ENCODE data around the gene OSTF1.

The OSTF1 gene

DNA sequence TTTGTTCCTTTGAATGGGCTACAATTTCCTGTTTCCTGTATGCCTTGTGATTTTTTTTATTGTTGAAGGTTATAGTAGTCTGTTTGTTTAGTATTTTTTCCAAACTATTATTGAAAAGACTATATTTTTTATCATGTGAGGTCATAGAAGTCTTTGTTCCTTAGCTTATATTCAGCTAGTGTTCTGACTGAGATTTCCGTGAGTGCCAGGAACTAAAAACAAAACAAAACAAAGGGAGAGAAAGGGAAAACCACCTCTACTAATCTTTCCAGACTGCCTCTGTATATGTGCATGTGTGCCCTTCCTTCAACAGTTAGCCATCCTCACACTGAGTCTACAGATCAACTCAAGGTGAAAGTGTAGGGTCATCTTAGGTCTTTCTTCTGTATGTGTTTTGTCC lies 79.0 kb downstream of the OSTF1 start:
- DNase-seq (ENCODE audit: low read depth) = no peak

DNA sequence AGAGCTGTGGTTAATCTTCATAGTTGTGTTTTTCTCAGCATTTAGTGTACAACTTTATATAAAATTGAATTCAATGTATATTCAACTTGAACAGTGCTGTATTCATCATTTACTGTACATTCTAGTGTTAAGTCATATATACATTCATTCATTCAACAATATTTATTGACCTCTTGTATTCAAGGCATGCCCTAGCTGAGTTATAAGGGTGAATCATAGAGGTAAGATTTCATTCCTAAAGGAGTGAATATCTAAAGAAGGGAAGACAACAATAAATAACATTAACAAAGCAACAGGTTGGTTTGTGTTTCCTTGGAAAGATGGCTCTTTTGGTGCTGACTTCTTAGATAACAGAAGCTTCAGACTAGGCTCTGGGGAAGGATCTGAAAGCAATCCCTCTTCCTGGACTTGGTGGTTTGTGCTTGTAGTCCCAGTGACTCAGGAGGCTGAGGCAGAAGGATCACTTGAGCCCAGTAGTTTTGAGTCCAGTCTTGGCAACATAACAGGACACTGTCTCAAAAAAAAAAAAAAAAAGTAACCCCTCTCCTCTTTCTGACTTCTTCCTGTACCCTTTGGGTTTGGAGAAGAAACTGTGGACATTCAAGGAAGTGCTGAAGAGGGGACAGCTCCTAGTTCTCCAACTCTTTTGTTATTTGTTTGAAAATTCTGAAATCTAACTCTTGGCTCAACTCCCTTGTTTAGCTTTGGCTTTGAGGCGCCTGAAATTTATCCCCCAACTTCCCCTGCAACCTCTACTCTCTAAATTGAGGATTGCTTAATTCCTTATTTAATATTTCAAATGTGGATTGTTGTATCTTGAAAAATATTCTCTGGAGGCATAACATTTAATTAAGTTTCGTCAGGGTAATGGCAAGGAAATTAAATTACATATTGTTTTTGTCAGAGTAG lies 80.2 kb downstream of the OSTF1 start:
- no peak for DNase-seq (ENCODE audit: low read depth)

DNA sequence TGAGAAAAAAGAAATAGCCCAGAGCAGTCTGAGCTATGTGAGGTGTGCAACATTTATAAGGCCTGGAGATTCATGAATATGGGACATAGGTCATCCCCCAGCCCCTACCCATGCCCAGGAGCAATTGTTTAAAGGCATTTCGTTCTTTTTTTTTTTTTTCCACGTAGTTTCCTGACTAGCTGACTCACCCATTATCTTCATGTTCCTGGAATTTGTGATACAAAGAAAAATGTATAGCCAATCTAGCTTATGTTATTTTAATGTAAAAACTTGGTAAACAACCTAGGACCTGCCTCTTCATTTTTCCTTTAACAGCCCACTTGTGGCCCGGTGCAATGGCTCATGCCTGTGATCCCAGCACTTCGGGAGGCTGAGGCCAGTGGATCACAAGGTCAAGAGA lies 81.3 kb downstream of the OSTF1 start:
- DNase-seq (ENCODE audit: low read depth) = no peak

DNA sequence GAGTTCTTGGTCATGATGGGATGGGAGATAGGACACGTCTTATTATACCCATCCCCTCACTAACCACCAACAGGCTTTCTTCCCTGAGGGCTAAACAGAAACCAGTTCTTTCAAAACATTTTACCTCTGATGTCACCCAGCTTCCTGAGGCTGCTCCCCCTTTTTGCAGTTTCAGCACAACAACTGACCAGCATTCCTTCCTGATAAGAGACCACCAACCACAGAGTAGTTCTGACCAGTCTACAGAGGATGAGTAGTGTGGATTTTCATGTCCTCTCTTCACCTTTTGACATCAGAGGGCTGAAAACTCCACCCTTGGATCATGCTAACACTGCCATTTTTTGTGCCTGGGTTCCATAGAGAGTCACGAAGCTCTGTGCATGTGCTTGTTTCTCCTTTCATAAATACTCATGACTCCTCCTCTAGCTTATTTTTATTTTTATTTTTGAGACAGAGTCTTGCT lies 82.6 kb downstream of the OSTF1 start:
- DNase-seq (ENCODE audit: low read depth) = no peak

DNA sequence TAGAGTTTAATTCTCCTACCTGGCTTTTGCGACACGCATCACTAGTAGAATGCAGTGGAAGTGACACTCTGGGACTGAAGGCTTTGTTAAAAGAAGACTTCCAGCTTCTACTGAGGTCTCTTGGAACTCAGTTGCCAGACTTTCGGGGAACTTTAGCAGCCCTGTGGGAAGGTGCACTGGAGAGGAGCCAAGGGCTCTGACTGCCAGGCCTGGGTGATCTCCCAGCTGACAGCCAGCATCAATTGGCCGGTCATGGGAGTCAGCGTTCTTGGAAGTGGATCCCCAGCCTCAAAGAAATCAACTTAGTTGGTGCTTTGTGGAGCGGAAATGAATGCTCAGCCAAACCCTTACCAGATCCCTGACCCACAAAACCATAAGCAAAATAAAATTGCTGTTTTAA lies 87.1 kb downstream of the OSTF1 start:
- DNase-seq (ENCODE audit: low read depth) = no peak

DNA sequence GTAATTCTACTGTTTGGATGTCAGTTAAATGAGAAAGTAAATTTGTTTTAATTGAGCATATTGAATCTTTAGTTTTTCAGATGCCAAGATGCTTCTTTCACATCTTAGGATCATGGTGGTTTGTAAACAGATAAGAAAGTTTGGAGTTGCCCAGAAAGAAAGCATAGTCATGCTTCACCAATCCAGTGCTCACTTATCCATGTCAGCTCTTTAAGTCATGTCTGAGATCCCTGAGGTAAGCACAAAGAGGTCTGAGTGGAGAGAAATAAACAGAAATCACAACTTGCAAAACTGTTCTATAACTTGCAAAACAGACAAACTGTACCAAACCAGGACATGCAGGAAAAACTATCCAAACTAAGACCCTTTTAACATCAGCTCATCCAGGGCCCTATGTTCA lies 87.7 kb downstream of the OSTF1 start:
- no peak for DNase-seq (ENCODE audit: low read depth)

DNA sequence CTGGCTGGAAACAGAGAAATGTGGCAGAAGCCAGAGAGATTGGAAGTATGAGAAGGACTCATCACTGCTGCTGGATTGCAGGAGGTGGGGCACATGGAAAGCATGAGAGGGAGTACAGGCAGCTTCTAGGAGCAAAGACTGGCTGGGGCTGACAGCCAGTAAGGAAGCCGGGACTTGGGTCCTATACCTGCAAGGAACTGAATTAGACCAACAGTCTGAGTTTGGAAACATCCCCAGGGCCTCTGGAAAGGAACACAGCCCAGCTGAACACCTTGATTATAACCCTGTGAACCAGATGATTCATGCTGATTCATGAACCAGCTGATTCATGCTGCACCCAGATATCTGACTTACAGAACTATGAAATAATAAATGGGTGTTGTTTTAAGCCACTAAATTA lies 93.4 kb downstream of the OSTF1 start:
- no peak for DNase-seq (ENCODE audit: low read depth)

DNA sequence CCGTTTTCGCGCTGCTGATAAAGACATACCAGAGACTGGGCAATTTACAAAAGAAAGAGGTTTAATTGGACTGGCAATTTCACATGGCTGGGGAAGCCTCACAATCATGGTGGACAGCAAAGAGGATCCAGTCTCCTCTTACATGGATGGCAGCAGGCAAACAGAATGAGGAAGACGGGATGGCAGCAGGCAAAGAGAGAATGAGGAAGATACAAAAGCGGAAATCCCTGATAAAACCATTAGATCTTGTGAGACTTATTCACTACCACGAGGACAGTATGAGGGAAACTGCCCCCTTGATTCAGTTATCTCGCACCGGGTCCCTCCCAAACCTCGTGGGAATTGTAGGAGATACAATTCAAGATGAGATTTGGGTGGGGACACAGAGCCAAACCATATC lies 95.0 kb downstream of the OSTF1 start:
- no peak for DNase-seq (ENCODE audit: low read depth)

DNA sequence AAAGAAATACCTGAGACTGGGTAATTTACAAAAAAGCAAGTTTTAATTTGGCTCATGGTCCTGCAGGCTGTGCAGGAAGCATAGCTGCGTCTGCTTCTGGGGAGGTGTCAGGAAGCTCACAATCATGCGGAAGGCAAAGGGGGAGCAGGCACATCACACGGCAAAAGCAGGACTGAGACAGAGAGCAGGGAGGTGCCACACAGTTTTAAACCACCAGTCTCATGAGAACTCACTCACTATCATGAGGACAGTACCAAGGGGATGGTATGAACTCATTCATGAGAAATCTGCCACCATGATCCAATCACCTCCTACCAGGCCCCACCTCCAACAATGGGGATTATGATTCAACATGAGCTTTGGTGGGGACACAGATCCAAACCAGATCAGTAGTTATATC lies 96.2 kb downstream of the OSTF1 start:
- no peak for DNase-seq (ENCODE audit: low read depth)

DNA sequence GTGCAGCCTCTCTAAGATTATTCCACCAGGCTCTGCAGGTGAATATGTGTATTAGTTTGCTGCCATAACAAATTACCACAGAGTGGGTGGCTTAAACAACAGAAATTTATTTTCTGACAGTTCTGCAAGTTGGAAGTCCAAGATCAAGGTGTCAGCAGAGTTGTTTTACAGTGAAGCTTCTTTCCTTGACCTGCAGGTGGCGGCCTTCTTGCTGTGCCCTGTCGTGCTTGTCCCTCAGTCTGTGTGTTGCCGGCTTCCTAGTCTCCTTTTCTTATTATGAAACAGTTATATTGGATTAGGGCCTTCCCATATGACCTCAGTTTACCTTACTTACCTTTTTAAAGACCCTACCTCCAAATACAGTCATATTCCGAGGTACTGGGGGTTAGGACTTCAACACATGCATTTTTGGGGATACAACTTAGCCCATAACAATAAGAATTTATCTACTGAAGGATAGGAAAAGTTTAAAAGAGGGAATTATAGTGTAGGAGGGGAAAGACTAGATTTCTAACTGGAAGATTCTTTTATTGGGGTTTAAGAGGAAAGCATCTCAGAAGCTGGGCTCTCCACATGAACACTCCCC lies 97.4 kb downstream of the OSTF1 start:
- no peak for DNase-seq (ENCODE audit: low read depth)

DNA sequence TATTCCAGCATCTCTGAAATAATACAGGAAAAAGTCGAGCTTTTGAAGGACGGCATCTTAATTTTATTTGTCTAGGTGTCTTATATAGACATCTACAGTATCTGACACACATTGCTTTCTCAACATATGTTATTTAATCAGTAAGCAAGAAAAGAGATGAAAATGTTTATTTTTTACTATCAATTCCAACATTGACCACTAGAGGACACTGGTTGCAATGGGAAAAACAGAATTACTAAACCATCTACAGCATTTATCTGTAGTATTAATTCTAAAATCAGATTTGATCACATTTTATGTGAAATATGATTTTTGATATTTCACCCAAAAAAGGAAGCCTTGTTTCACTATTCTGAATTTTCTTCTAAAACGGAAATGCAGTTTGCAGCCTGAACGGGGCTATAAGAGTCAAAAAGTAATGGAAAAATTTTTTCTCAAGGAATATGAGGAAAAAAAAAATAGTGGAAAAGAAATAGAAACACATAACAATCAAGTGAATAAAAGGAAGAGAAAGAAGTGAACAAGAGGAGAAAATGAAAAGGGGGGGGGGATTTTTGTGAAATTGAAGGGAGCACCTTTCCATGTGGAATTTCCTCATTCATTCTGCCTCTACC lies 98.6 kb downstream of the OSTF1 start:
- no peak for DNase-seq (ENCODE audit: low read depth)

DNA sequence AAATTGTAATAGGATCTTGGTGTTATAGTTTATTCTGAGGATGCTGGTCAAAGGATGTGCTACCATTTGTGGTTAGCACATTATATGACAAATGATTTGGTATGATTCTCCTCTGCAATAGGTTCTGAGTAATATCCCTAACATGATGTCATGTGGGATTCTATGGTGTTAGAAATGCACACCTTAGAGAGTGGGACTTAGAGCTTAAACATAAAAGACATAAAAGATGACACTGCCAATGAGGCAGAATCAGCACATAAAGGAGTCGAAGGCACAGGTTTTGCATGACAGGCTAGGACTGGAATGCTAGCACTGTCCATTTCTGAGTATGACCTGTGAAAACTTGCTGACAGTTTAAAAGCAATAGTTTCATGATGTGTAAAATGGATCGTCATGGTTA lies 100.4 kb downstream of the OSTF1 start:
- no peak for DNase-seq (ENCODE audit: low read depth)

DNA sequence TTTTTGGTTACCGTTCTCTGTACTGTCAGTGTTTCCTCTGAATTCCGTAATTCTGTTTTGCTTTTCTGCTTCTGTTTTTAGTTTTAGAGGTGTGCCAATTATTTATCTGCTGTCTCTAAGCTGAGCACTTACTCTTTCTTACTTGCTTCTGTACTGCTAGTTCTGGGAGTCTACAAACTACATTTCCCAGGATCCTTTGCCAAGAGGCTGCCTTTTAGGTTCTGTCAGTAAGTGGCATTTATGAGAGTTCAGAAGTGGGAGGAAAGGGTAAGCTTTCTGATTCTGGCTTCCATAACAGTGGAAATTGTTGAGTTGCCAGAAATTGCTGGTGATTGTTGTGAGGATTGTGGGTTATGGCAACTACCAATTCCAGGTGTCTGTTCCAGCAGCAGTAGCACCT lies 102.4 kb downstream of the OSTF1 start:
- DNase-seq (ENCODE audit: low read depth) = no peak

Data from GM04503 (cell line).